Gastrocnemius medialis (tissue), 4 donors: ENCODE data around the gene SBNO1. TPM values are rescaled to one million over a fixed set of nuclear protein-coding genes. Genes with fewer than 3 reads are reported as not detected.

Experiments
- ATAC-seq, 2 donors: fragments of 150-250 bp; one replicate each; pipeline ENCODE4 v1.9.1; 2016
- DNase-seq, 2 donors: peaks; one replicate each; pipeline ENCODE4 v3.0.0-alpha.2; 2019
- H3K27ac ChIP-seq, 4 donors: fragments of 200-600 bp; sonication (generic); 1 replicate in 1 of 4; 2 replicates in 3 of 4; pipeline ENCODE4 v1.5.1; 2016 to 2018; ENCODE audit warnings: mild to moderate bottlenecking in 2 of 4, moderate library complexity in 1 of 4
- H3K27me3 ChIP-seq, 3 donors: fragments of 200-600 bp; sonication (generic) in 2 of 3; 1 replicate in 1 of 3; 2 replicates in 2 of 3; pipeline versions ENCODE4 v1.5.1 to v1.6.0; 2016 to 2019; ENCODE audit warnings: mild to moderate bottlenecking in 1 of 3, moderate library complexity in 1 of 3
- H3K36me3 ChIP-seq, 2 donors: fragments of 200-600 bp; sonication (generic) in 1 of 2; one replicate each; pipeline ENCODE4 v1.5.1; 2017 to 2018
- H3K4me1 ChIP-seq, 2 donors: fragments of 200-600 bp; sonication (generic) in 1 of 2; one replicate each; pipeline ENCODE4 v1.5.1; 2016 to 2017; ENCODE audit warnings: mild to moderate bottlenecking in 2 of 2
- H3K4me3 ChIP-seq, 4 donors: fragments of 200-600 bp; sonication (generic) in 3 of 4; 1 replicate in 1 of 4; 2 replicates in 3 of 4; pipeline ENCODE4 v1.5.1; 2016 to 2019; ENCODE audit warnings: mild to moderate bottlenecking in 2 of 4
- H3K9me3 ChIP-seq, 3 donors: fragments of 200-600 bp; sonication (generic) in 2 of 3; 1 replicate in 1 of 3; 2 replicates in 2 of 3; pipeline ENCODE4 v1.5.1; 2016 to 2019
- CTCF ChIP-seq, 5 experiments: fragments of 450-650 bp in 3 of 5; fragments of 200-600 bp in 2 of 5; sonication (generic) in 2 of 5; IDR thresholded peaks in 4 of 5; conservative IDR thresholded peaks in 1 of 5; 1 replicate in 4 of 5; 2 replicates in 1 of 5; pipeline ENCODE4 v1.5.1; 2016 to 2019; ENCODE audit warnings: antibody characterized with exemption in 5 of 5, mild to moderate bottlenecking in 3 of 5, moderate library complexity in 3 of 5
- POLR2A ChIP-seq, 2 donors: fragments of 450-650 bp; IDR thresholded peaks; one replicate each; pipeline ENCODE4 v1.6.1; 2017; ENCODE audit warnings: antibody characterized with exemption in 2 of 2, mild to moderate bottlenecking in 2 of 2, moderate library complexity in 2 of 2
- in situ Hi-C, 4 donors: fragments of 200-750 bp; cut with MboI; loops; one replicate each; pipeline versions ENCODE4 v1.15.0 to v1.8.0; 2017; ENCODE audit warnings: low sequenced_read_pairs in 4 of 4
- intact Hi-C: fragments of 100-400 bp; cut with DNase I; formaldehyde crosslinking; loops from one replicate; pipeline ENCODE4 v1.15.1; 2023; ENCODE audit warnings: low total_unique reads
- total RNA-seq, 4 donors: library from RNA; depleted of rRNA; stranded (reverse); fragments of >200 nt; gene quantifications; one replicate each; pipeline versions ENCODE4 v1.1.0 to v1.2.3, GENCODE V29; 2016

SBNO1 gene
- total RNA-seq, 4 donors from 2014 or later, result 26.6 to 29.9 (median 28.8) TPM

GRCh38 chr12:123398177-123398549 lies 33.5 kb upstream of the SBNO1 start:
- no peak for DNase-seq
- Histone ChIP-seq H3K27me3 (no peaks in the 10 kb centered on the region), H3K4me3 (no peak overlapping the region), H3K4me1 (peaks cover 15% of the 10 kb centered on the region in 2 donors), H3K36me3 (peaks cover 0 to 52% of the 10 kb centered on the region in 2 donors), H3K27ac (peak overlapping the region in 2 of 4 donors; percentile 29 to 61), H3K9me3 (no peaks in the 10 kb centered on the region)
- ATAC-seq, result no peak
- no peak for TF ChIP-seq CTCF (IDR thresholded peaks at IDR 0.05 in 4 of 5, conservative IDR thresholded peaks at IDR 0.05 in 1 of 5)
- TF ChIP-seq POLR2A (IDR thresholded peaks at IDR 0.05), result no peak
- in situ Hi-C loops, result no loop called here
- intact Hi-C loops, result no loop called here

- TF ChIP-seq CTCF (IDR thresholded peaks at IDR 0.05 in 4 of 5, conservative IDR thresholded peaks at IDR 0.05 in 1 of 5), result no peak
- in situ Hi-C loops (no loop called here), intact Hi-C loops (no loop called here)
- peaks cover 15 to 19% of the 10 kb centered on the region in 2 donors for H3K4me1 ChIP-seq
- H3K9me3 ChIP-seq, result no peaks in the 10 kb centered on the region
- ATAC-seq (no peak), DNase-seq (no peak)
- H3K27ac ChIP-seq, result peak overlapping the region in 1 of 4 donors; percentile 61
- H3K4me3 ChIP-seq, result no peak overlapping the region
- peaks cover 0 to 52% of the 10 kb centered on the region in 2 donors for H3K36me3 ChIP-seq
- no peaks in the 10 kb centered on the region for H3K27me3 ChIP-seq
Observed at GRCh38 chr12:123397400-123397799, 32.8 kb upstream of the SBNO1 start.

- no peak for ATAC-seq
- in situ Hi-C loops (no loop called here), intact Hi-C loops (no loop called here)
- H3K27me3 ChIP-seq, result no peaks in the 10 kb centered on the region
- peaks cover 0 to 53% of the 10 kb centered on the region in 2 donors for H3K36me3 ChIP-seq
- no peaks in the 10 kb centered on the region for H3K9me3 ChIP-seq
- no peak overlapping the region for H3K27ac ChIP-seq
- peaks cover 17 to 23% of the 10 kb centered on the region in 2 donors for H3K4me1 ChIP-seq
- DNase-seq, result no peak
- H3K4me3 ChIP-seq, result no peak overlapping the region
- TF ChIP-seq CTCF (IDR thresholded peaks at IDR 0.05 in 4 of 5, conservative IDR thresholded peaks at IDR 0.05 in 1 of 5), result no peak
- TF ChIP-seq POLR2A (IDR thresholded peaks at IDR 0.05), result no peak
Observed at GRCh38 chr12:123396954-123397353, 32.3 kb upstream of the SBNO1 start.

- TF ChIP-seq CTCF (IDR thresholded peaks at IDR 0.05 in 4 of 5, conservative IDR thresholded peaks at IDR 0.05 in 1 of 5) (no peak), POLR2A (IDR thresholded peaks at IDR 0.05) (no peak)
- Histone ChIP-seq H3K4me1 (peaks cover 21 to 25% of the 10 kb centered on the region in 2 donors), H3K27ac (peak overlapping the region in 1 of 4 donors; percentile 1), H3K36me3 (peaks cover 0 to 57% of the 10 kb centered on the region in 2 donors), H3K9me3 (no peaks in the 10 kb centered on the region), H3K27me3 (no peaks in the 10 kb centered on the region), H3K4me3 (no peak overlapping the region)
- ATAC-seq (no peak), DNase-seq (no peak)
- in situ Hi-C loops (no loop called here), intact Hi-C loops (no loop called here)
Observed at GRCh38 chr12:123396543-123396942, 31.9 kb upstream of the SBNO1 start.

GRCh38 chr12:123395236-123395635 lies 30.6 kb upstream of the SBNO1 start:
- in situ Hi-C loops, result no loop called here
- no peaks in the 10 kb centered on the region for H3K27me3 ChIP-seq
- H3K27ac ChIP-seq, result no peak overlapping the region
- H3K9me3 ChIP-seq, result no peaks in the 10 kb centered on the region
- TF ChIP-seq CTCF (IDR thresholded peaks at IDR 0.05 in 4 of 5, conservative IDR thresholded peaks at IDR 0.05 in 1 of 5) (no peak), POLR2A (IDR thresholded peaks at IDR 0.05) (no peak)
- intact Hi-C loops, result no loop called here
- DNase-seq (no peak), ATAC-seq (no peak)
- no peak overlapping the region for H3K4me3 ChIP-seq
- peaks cover 0 to 65% of the 10 kb centered on the region in 2 donors for H3K36me3 ChIP-seq
- H3K4me1 ChIP-seq, result peaks cover 34 to 36% of the 10 kb centered on the region in 2 donors
